Measurements from ENCODE around the gene UNC5C. TPM values are rescaled to one million over a fixed set of nuclear protein-coding genes. Genes with fewer than 3 reads are reported as not detected.
"Not testable (repeated sequence)": the region's sequence is repeated elsewhere in the genome, so short reads cannot be mapped to it uniquely, and the experiment has no call there.

UNC5C gene
- total and polyA plus RNA-seq, 2 of the 8 experiments (the other 6 are each of a cell fraction or from before 2014, with no cell fraction given), result 0.30 to 1.3 TPM

- TF ChIP-seq ATF2 (IDR thresholded peaks at IDR 0.05; ENCODE audit: low read length), result no peak
- TF ChIP-seq EZH2 (IDR thresholded peaks at IDR 0.05; ENCODE audit: low read depth, low read length, severe bottlenecking), result no peak
- no peak for TF ChIP-seq RBBP5 (IDR thresholded peaks at IDR 0.05; ENCODE audit: borderline replicate concordance, low read depth, low read length)
- no peak for TF ChIP-seq RXRA (IDR thresholded peaks at IDR 0.05; ENCODE audit: insufficient read depth, low read depth, low read length)
- TF ChIP-seq NANOG (IDR thresholded peaks at IDR 0.05; ENCODE audit: insufficient read depth, low read depth, low read length, poor library complexity, severe bottlenecking), result no peak
- no peak for TF ChIP-seq SIX5 (IDR thresholded peaks at IDR 0.05; ENCODE audit: low read depth, low read length)
- no peak for TF ChIP-seq YY1 (IDR thresholded peaks at IDR 0.05; ENCODE audit: low read depth, low read length)
Observed at GRCh38 chr4:95141361-95141760, 407.4 kb downstream of the UNC5C start (continued).

- H2BK5ac ChIP-seq (ENCODE audit: low read depth, low read length); H3K36me3 ChIP-seq (ENCODE audit: control insufficient read depth in 2 of 4, insufficient read depth in 4 of 4, low read length in 3 of 4); H2BK120ac ChIP-seq (replicated peaks; ENCODE audit: low read depth, low read length); H3K9ac ChIP-seq (replicated peaks in 1 of 4; ENCODE audit: extremely low read depth in 1 of 4, low read depth in 3 of 4, low read length in 3 of 4); H3K79me1 ChIP-seq (ENCODE audit: low read depth, low read length); H4K20me1 ChIP-seq (replicated peaks in 1 of 2; ENCODE audit: control insufficient read depth in 1 of 2, insufficient read depth in 2 of 2, low read length in 2 of 2); H2BK20ac ChIP-seq (ENCODE audit: low read length); H2AFZ ChIP-seq (ENCODE audit: low read length); DNase-seq (ENCODE audit: low read depth in 1 of 2, low spot score in 2 of 2); H2BK15ac ChIP-seq (ENCODE audit: low read length); H3K79me2 ChIP-seq (ENCODE audit: control insufficient read depth in 1 of 2, insufficient read depth in 2 of 2, low read length in 2 of 2); H3K4me1 ChIP-seq (replicated peaks in 1 of 4; ENCODE audit: control insufficient read depth in 3 of 4, insufficient read depth in 4 of 4, low read length in 3 of 4); H3K4me3 ChIP-seq (ENCODE audit: extremely low read depth in 1 of 4, insufficient read depth in 2 of 4, low read depth in 3 of 4, low read length in 4 of 4); H2BK12ac ChIP-seq (ENCODE audit: low read depth, low read length); H4K8ac ChIP-seq (ENCODE audit: extremely low read depth, insufficient read depth, low read length); FAIRE-seq; H3K23me2 ChIP-seq (ENCODE audit: low read depth, low read length); H3K23ac ChIP-seq (ENCODE audit: insufficient read length); H3K56ac ChIP-seq (replicated peaks; ENCODE audit: insufficient read length, low read depth, low read length); H3K27me3 ChIP-seq (replicated peaks in 1 of 4; ENCODE audit: control insufficient read depth in 3 of 4, extremely low read depth in 1 of 4, insufficient read depth in 3 of 4, low read length in 3 of 4); H3K27ac ChIP-seq (ENCODE audit: low read depth, low read length); H3K18ac ChIP-seq (ENCODE audit: extremely low read depth, low read length); H4K91ac ChIP-seq (replicated peaks; ENCODE audit: insufficient read length, low read length); H3K4me2 ChIP-seq (ENCODE audit: insufficient read depth in 1 of 2, low read depth in 2 of 2, low read length in 2 of 2); POLR2A ChIA-PET (ENCODE audit: partially characterized antibody); H4K5ac ChIP-seq (ENCODE audit: insufficient read length, low read depth, low read length); H2AK5ac ChIP-seq (ENCODE audit: low read depth, low read length); H3K4ac ChIP-seq (replicated peaks; ENCODE audit: insufficient read length, low read depth, low read length); H3K14ac ChIP-seq (ENCODE audit: insufficient read length): not testable (repeated sequence)
- 96% methylated on average over 14 of the region's 14 CpGs; no CpG with 5 or more reads in 1 of the 2 experiments for WGBS, 2 experiments (ENCODE audit: extremely low coverage in 1 of 2, insufficient coverage in 1 of 2, insufficient read length in 1 of 2, insufficient replicate concordance in 2 of 2, low coverage in 1 of 2, low lambda C conversion rate in 2 of 2, missing lambda C conversion rate in 1 of 2)
- CTCF ChIA-PET (ENCODE audit: partially characterized antibody), result interaction anchor here (1.7 kb wide), 1 partner anchor 17 kb away, joined by 4 read pairs; no protein-coding TSS in a partner anchor
- peaks cover 14 to 18% of the 10 kb centered on the region in 2 experiments; a peak in 3 of 4 replicates for H3K9me3 ChIP-seq (ENCODE audit: insufficient read depth in 2 of 2, low read depth in 1 of 2, low read length in 1 of 2)
Observed at GRCh38 chr4:95139424-95139823, 409.3 kb downstream of the UNC5C start.
